Activated naive CD4-positive, alpha-beta T cell treated with anti-CD3 and anti-CD28 coated beads, Interleukin-2, amount 50 U/mL, for 72 hours (primary cell): Measurements from ENCODE around the gene ZBTB5. TPM values are rescaled to one million over a fixed set of nuclear protein-coding genes. Genes with fewer than 3 reads are reported as not detected.
A peak's percentile ranks its signal among the peaks of the same experiment; 100 is the strongest.
"Not testable (repeated sequence)": the region's sequence is repeated elsewhere in the genome, so short reads cannot be mapped to it uniquely, and the experiment has no call there.

ENCODE experiments used
- ATAC-seq, 2 donors: fragments of 150-1000 bp; cut with Tn5 transposase; 2 replicates each; pipeline ENCODE4 v1.10.0; 2021; ENCODE audit warnings: mild to moderate bottlenecking in 2 of 2, moderate library complexity in 2 of 2
- DNase-seq, 2 donors: peaks; one replicate each; pipeline ENCODE4 v3.0.0; 2021 to 2022; ENCODE audit warnings: low spot score in 2 of 2
- H3K27ac Mint-ChIP-seq, 2 donors: one replicate each; pipeline ENCODE4 v1.8.0; 2022; ENCODE audit warnings: mild to moderate bottlenecking in 2 of 2, mixed read lengths in 2 of 2
- H3K36me3 Mint-ChIP-seq, 2 donors: one replicate each; pipeline ENCODE4 v1.8.0; 2022; ENCODE audit warnings: mixed read lengths in 2 of 2
- H3K9me3 Mint-ChIP-seq, 2 donors: one replicate each; pipeline ENCODE4 v1.8.0; 2022; ENCODE audit warnings: mixed read lengths in 2 of 2
- total RNA-seq, 2 donors: library from RNA; stranded (reverse); gene quantifications; one replicate each; pipeline ENCODE4 v1.2.3, GENCODE V29; 2022

Gene ZBTB5
- total RNA-seq, 2 donors from 2014 or later, result 10.6 to 25.6 TPM

GRCh38 chr9:37408933-37409710, 56.1 kb downstream of the ZBTB5 start:
- Mint-ChIP-seq H3K9me3 (no peaks in the 10 kb centered on the region), H3K27ac (no peak overlapping the region), H3K36me3 (no peaks in the 10 kb centered on the region)
- ATAC-seq (peak; percentile 87 to 88), DNase-seq (peak; percentile 51 to 64)

GRCh38 chr9:37407468-37407867, 57.8 kb downstream of the ZBTB5 start:
- ATAC-seq (no peak), DNase-seq (no peak)
- H3K36me3 Mint-ChIP-seq, result no peaks in the 10 kb centered on the region
- no peaks in the 10 kb centered on the region for H3K9me3 Mint-ChIP-seq
- no peak overlapping the region for H3K27ac Mint-ChIP-seq

- Mint-ChIP-seq H3K27ac (peak overlapping the region in 1 of 2 donors; percentile 4), H3K9me3 (no peaks in the 10 kb centered on the region), H3K36me3 (no peaks in the 10 kb centered on the region)
- ATAC-seq, result no peak
- no peak for DNase-seq
Observed at GRCh38 chr9:37406603-37407401, 58.4 kb downstream of the ZBTB5 start.

GRCh38 chr9:37405764-37406380, 59.4 kb downstream of the ZBTB5 start:
- Mint-ChIP-seq H3K27ac (peak overlapping the region in 1 of 2 donors; percentile 4), H3K9me3 (no peaks in the 10 kb centered on the region), H3K36me3 (no peaks in the 10 kb centered on the region)
- DNase-seq, result no peak
- no peak for ATAC-seq

- Mint-ChIP-seq H3K9me3 (no peaks in the 10 kb centered on the region), H3K36me3 (no peaks in the 10 kb centered on the region), H3K27ac (no peak overlapping the region)
- ATAC-seq (no peak), DNase-seq (no peak)
Observed at GRCh38 chr9:37405350-37405749, 59.9 kb downstream of the ZBTB5 start.

- H3K9me3 Mint-ChIP-seq, result no peaks in the 10 kb centered on the region
- ATAC-seq (no peak), DNase-seq (no peak)
- no peak overlapping the region for H3K27ac Mint-ChIP-seq
- no peaks in the 10 kb centered on the region for H3K36me3 Mint-ChIP-seq
Observed at GRCh38 chr9:37404590-37404989, 60.7 kb downstream of the ZBTB5 start.

- no peak for ATAC-seq
- Mint-ChIP-seq H3K36me3 (no peaks in the 10 kb centered on the region), H3K9me3 (no peaks in the 10 kb centered on the region), H3K27ac (no peak overlapping the region)
- no peak for DNase-seq
Observed at GRCh38 chr9:37399336-37399735, 65.9 kb downstream of the ZBTB5 start.

- DNase-seq (no peak), ATAC-seq (no peak)
- Mint-ChIP-seq H3K27ac (no peak overlapping the region), H3K9me3 (no peaks in the 10 kb centered on the region), H3K36me3 (no peaks in the 10 kb centered on the region)
Observed at GRCh38 chr9:37398464-37399025, 66.7 kb downstream of the ZBTB5 start.

- H3K9me3 Mint-ChIP-seq, DNase-seq, H3K36me3 Mint-ChIP-seq, H3K27ac Mint-ChIP-seq, ATAC-seq: not testable (repeated sequence)
Observed at GRCh38 chr9:37397948-37398347, 67.3 kb downstream of the ZBTB5 start.

- no peak for DNase-seq
- H3K27ac Mint-ChIP-seq, result no peak overlapping the region
- no peaks in the 10 kb centered on the region for H3K9me3 Mint-ChIP-seq
- H3K36me3 Mint-ChIP-seq, result no peaks in the 10 kb centered on the region
- ATAC-seq, result no peak
Observed at GRCh38 chr9:37395663-37396062, 69.6 kb downstream of the ZBTB5 start.

GRCh38 chr9:37395229-37395628, 70.0 kb downstream of the ZBTB5 start:
- H3K9me3 Mint-ChIP-seq, result no peaks in the 10 kb centered on the region

GRCh38 chr9:37392272-37392671, 73.0 kb downstream of the ZBTB5 start:
- Mint-ChIP-seq H3K9me3 (no peaks in the 10 kb centered on the region), H3K36me3 (no peaks in the 10 kb centered on the region), H3K27ac (peak overlapping the region in 1 of 2 donors; percentile 27)
- no peak for ATAC-seq
- DNase-seq, result no peak

More at GRCh38 chr9:37395229-37395628, 70.0 kb downstream of the ZBTB5 start:
- DNase-seq (no peak), ATAC-seq (no peak)
- no peak overlapping the region for H3K27ac Mint-ChIP-seq
- no peaks in the 10 kb centered on the region for H3K36me3 Mint-ChIP-seq

- ATAC-seq (peak; percentile 43 to 72), DNase-seq (peak in 1 of 2 donors; percentile 34)
- no peaks in the 10 kb centered on the region for H3K36me3 Mint-ChIP-seq
- H3K9me3 Mint-ChIP-seq, result no peaks in the 10 kb centered on the region
- peak overlapping the region in 1 of 2 donors; percentile 25 for H3K27ac Mint-ChIP-seq
Observed at GRCh38 chr9:37390759-37391158, 74.5 kb downstream of the ZBTB5 start.

Other genes with a start within 250 kb of the ZBTB5 start
- 10 to 100 TPM; 65.6 to 80.2 TPM for gene GRHPR, start 42.8 kb downstream of the ZBTB5 start, total RNA-seq
- 10 to 100 TPM; 60.3 to 66.6 TPM for gene POLR1E, start 20.5 kb upstream of the ZBTB5 start, total RNA-seq
- gene FBXO10, start 110.9 kb upstream of the ZBTB5 start, total RNA-seq, result 1 to 10 TPM; 1.3 to 1.4 TPM
- gene TOMM5, start 127.1 kb upstream of the ZBTB5 start, total RNA-seq, result 100 to 1,000 TPM in 1 of 2 donors, 10 to 100 TPM in 1; 76.4 to 123 TPM
- not detected for gene FRMPD1, start 185.5 kb upstream of the ZBTB5 start, total RNA-seq